GM21423 (cell line): ENCODE results near the gene ISY1.
"Not testable (repeated sequence)": the region's sequence is repeated elsewhere in the genome, so short reads cannot be mapped to it uniquely, and the experiment has no call there.

Source experiments
- ATAC-seq: cut with Tn5 transposase; IDR thresholded peaks from one replicate; pipeline ENCODE4 v1.9.1; 2021; ENCODE audit warnings: mild to moderate bottlenecking, moderate library complexity; ENCODE audit not compliant: unreplicated experiment

Gene ISY1

GRCh38 chr3:129088312-129088711, 72.6 kb downstream of the ISY1 start:
- ATAC-seq: not testable (repeated sequence)

DNA sequence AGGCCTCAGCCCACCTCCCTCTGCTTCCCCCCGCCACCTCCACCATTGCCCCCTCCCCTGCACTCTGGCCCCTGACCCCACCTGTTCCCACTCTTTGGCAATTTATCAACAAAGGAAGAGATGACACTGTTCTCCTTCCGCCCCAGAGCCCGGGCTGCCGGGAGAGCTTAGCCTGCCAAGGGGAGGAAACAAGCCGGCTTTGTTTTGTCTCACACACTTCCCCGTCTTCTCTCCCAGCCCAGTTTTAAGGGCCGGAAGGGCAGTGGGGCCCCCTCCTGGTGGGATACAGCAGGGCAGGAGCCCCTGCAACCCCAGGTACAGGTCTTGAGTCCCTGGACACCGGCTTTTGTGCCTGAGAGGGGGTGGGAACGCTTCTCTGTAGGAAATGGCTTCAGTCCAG, 73.0 kb downstream of the ISY1 start:
- peak; percentile 59 for ATAC-seq

- ATAC-seq: no peak
Measured at GRCh38 chr3:129087138-129087702, 73.6 kb downstream of the ISY1 start.

DNA sequence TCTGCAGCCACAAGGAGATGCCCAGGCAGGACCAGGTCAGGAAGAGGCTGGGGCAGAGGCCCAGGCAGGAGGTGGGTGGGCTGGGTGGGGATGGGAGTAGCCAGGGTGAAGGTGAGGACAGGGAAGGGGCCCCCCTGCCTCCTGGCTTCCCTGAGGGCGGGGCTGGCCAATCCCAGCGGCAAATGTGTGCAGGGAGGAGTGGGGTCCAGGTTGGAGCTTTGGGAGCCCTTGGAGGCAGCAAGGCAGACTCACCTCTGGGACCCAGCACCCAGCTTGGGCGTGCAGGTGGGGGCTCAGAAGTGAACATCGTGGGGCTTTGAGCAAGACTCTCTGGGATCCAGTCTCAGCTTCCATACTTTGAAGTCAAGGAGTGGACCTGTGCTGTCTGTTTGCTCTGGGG, 75.0 kb downstream of the ISY1 start:
- ATAC-seq: no peak

GRCh38 chr3:129085165-129085715, 75.6 kb downstream of the ISY1 start:
- ATAC-seq: no peak

DNA sequence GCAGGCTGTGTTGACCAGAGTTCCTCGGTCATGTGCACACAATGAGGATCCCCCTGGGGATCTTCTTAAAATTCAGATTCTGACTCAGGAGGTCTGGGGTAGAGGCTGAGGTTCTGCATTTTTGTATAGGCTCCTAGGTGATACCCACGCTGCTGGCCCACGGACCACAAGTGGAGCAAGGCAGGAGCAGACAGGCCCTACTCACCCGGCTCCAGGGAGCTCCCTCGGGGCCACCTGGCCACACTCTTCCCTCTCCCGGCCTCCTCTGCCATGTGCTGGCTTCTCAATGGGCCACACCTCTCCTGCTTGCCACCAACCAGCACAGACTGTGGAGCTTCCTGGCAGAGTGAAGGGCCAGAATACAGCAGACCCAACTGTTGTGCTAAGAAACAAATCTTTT, 76.4 kb downstream of the ISY1 start:
- ATAC-seq: no peak

DNA sequence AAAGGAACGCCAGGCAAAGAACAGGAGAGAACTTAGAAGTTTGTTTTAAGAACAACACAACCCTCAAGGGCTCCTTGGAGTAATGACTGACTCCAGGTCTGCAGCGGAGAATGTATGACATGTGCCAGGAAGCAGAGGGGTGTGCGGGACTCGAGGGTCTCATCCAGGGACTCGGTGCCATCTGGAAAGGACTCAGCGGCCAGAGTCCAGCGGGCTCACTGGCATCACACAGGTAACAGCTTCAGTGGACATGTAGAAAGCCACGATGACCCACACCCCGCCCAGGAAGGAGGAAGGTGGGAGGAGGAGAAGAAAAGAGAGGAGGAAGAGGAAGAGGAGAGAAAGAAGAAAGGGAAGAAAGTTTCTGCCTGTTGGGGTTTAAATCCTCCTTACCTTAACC, 78.8 kb downstream of the ISY1 start:
- no peak for ATAC-seq

DNA sequence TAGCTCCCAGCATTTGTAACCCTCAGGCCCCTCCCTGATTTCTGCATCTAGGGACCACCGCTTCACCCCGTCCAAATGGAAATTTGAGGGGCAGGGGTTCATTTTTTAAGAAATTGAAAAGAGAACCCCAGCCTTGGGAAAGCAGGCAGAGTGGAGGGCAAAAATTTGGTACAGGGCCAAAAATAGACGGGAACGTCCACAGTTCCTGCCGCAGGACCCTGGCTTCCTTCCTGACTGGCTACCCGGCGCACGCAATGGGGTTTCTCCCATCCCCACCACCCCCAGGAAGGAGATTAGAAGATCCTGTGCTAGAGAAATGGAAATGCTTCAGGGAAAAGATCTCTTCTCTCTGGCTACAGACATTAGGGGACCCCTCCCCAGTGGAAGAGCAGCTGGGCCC, 79.4 kb downstream of the ISY1 start:
- ATAC-seq: no peak

- no peak for ATAC-seq
Measured at GRCh38 chr3:129078510-129078909, 82.4 kb downstream of the ISY1 start.
